AG04450 (cell line): ENCODE data around the gene ELFN1. TPM values are rescaled to one million over a fixed set of nuclear protein-coding genes. Genes with fewer than 3 reads are reported as not detected.

ENCODE experiments used
- CTCF ChIA-PET: fragments of 300-600, 350-600 bp; formaldehyde crosslinking; extraction: SDS; loops from one replicate; lab custom pipeline; 2022; ENCODE audit warnings: antibody characterized with exemption, inconsistent platforms; lab: Charles Lee
- POLR2A ChIA-PET: fragments of 350-600 bp; formaldehyde crosslinking; extraction: SDS; loops from one replicate; lab custom pipeline; 2021; ENCODE audit warnings: antibody characterized with exemption, inconsistent platforms; lab: Yijun Ruan, JAX
- DNase-seq: peaks from one replicate; pipeline ENCODE4 v3.0.0-alpha.2; 2011; ENCODE audit warnings: low read depth, low spot score
- H3K27ac ChIP-seq: one replicate; pipeline ENCODE4 v1.5.1; 2012; ENCODE audit warnings: low read depth, low read length, control low read depth
- H3K27me3 ChIP-seq: one replicate; pipeline ENCODE4 v1.6.0; 2012; ENCODE audit warnings: low read length; ENCODE audit not compliant: control insufficient read depth, insufficient read depth
- H3K4me3 ChIP-seq: 2 replicates; pipeline ENCODE4 v1.5.1; 2011; ENCODE audit warnings: mild to moderate bottlenecking, low read depth, low read length, control low read depth
- H3K9me3 ChIP-seq: 2 replicates; pipeline ENCODE4 v1.5.1; 2012; ENCODE audit warnings: low read length; ENCODE audit not compliant: control insufficient read depth, insufficient read depth
- polyA plus RNA-seq: library from polyadenylated mRNA; depleted of rRNA; stranded (reverse); fragments of >200 nt; gene quantifications from 2 replicates; pipeline ENCODE4 v1.2.3, GENCODE V29; 2011
- TF ChIP-seq, protein P1 (sequence below): IDR thresholded peaks from 2 replicates; pipeline ENCODE4 v1.5.1; 2011; ENCODE audit warnings: low read depth, low read length, control low read depth, inconsistent platforms

The ELFN1 gene
- polyA plus RNA-seq, 1 experiment, result 0.10 TPM

DNA sequence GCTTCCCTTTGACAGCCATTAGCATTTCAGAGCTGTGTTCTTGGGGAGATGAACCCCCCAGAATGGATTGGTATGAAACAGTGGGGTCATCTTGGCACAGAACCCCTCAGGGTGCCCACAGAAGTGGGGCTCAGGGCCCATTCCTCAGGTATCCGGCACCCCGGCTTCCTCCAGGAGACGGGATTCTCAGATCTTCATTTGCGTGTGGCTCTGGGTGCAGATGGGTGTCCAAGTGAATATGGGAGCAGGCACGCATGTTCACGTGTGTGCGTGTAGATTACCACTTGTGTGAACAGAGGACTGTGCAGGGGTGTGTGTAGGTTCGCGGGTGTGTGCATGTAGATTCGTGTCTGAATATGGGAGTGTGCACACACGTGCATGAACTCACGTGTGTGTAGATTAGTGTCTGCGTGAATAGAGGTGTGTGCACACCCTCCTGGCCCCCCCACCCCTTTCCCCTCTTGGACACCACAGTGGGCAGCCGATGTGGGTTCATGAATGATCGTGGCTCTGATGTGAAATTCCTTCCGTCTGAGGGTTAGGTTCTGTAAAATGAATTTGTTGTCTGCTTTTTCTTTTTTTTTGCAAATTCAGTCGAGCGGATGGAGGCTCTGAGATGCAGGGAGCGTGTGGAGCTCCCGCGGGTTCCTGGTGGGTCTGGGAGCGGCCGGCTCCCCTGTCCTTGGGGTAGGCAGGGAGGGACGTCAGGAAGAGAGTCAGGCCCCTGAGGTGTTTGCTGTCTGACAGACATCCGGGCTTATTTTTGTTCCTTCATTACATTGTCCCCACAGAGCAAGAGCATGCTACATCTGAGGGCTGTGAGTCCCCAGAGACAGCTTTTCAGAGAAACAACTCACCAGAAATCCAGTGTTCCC, 7.4 kb downstream of the ELFN1 start:
- Histone ChIP-seq H3K4me3 (no peak overlapping the region), H3K9me3 (no peaks in the 10 kb centered on the region), H3K27ac (no peak overlapping the region), H3K27me3 (peaks cover 27% of the 10 kb centered on the region)
- no peak for DNase-seq
- POLR2A ChIA-PET, result no interaction called here
- TF ChIP-seq, protein P1, sequence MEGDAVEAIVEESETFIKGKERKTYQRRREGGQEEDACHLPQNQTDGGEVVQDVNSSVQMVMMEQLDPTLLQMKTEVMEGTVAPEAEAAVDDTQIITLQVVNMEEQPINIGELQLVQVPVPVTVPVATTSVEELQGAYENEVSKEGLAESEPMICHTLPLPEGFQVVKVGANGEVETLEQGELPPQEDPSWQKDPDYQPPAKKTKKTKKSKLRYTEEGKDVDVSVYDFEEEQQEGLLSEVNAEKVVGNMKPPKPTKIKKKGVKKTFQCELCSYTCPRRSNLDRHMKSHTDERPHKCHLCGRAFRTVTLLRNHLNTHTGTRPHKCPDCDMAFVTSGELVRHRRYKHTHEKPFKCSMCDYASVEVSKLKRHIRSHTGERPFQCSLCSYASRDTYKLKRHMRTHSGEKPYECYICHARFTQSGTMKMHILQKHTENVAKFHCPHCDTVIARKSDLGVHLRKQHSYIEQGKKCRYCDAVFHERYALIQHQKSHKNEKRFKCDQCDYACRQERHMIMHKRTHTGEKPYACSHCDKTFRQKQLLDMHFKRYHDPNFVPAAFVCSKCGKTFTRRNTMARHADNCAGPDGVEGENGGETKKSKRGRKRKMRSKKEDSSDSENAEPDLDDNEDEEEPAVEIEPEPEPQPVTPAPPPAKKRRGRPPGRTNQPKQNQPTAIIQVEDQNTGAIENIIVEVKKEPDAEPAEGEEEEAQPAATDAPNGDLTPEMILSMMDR, result no peak
- CTCF ChIA-PET, result no interaction called here

DNA sequence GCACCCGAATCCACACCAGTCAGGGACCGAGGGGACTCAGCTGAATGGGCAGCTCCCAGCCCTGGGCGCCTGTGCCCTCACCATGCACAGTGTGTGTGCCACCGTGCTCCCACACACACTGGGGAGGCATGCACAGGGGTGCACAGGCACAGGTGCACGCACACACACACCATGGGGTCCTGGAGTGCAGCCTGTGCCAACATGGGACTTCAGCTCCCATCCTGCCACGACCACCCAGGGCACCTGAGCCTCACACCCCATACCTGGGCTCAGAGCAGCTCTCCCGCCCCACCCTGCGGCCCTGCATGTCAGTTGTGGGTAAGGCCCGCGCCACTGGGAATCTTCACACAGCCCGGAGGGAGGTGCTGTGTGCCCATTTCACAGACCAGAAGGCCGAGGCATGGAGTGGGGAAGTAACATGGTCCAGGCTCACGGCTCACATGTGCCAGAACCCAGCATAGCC, 8.0 kb downstream of the ELFN1 start:
- peaks cover 27% of the 10 kb centered on the region for H3K27me3 ChIP-seq
- H3K4me3 ChIP-seq, result no peak overlapping the region
- TF ChIP-seq, protein P1, result no peak
- no peak overlapping the region for H3K27ac ChIP-seq
- DNase-seq, result no peak
- POLR2A ChIA-PET, result no interaction called here
- CTCF ChIA-PET, result no interaction called here
- H3K9me3 ChIP-seq, result no peaks in the 10 kb centered on the region

DNA sequence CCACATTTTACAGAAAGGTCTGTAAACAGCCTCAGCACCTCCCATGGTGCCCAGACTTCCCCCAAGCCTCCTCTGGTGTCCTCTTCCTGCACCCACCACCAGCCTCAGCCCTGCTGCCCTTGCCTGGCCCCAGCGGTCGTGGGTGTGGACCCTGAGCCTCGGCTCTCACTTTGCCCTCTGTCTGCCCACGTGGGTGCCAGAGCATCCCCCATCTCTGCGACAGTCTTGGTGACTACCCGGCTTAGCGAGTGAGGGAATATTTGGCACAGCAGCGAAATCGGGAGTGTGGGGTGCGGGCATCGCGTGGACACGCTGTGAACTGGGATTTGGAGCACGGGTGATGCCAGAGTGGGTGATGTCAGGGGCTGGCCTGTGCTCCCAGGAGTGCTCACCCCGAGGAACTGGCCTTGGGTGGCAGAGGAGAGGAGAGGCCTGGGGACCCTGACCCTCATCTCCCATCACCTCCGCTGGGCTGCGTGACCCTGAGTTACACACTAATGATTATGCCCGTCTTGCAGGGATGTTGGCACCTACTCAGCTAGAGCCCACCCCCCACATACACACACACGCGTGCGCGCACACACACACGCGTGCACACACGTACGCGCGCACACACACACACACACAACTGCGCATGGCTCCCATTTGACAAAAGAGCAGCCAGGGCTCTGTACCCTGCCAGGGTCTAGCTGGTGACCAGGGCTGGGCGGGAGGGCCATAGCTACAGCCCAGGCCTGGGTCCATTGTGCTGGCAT, 8.7 kb downstream of the ELFN1 start:
- Histone ChIP-seq H3K4me3 (no peak overlapping the region), H3K27ac (no peak overlapping the region), H3K27me3 (peaks cover 27% of the 10 kb centered on the region), H3K9me3 (peaks cover 2% of the 10 kb centered on the region; the same call in 1 of the 2 replicates)
- CTCF ChIA-PET, result no interaction called here
- no peak for DNase-seq
- POLR2A ChIA-PET, result no interaction called here
- TF ChIP-seq, protein P1, result no peak

DNA sequence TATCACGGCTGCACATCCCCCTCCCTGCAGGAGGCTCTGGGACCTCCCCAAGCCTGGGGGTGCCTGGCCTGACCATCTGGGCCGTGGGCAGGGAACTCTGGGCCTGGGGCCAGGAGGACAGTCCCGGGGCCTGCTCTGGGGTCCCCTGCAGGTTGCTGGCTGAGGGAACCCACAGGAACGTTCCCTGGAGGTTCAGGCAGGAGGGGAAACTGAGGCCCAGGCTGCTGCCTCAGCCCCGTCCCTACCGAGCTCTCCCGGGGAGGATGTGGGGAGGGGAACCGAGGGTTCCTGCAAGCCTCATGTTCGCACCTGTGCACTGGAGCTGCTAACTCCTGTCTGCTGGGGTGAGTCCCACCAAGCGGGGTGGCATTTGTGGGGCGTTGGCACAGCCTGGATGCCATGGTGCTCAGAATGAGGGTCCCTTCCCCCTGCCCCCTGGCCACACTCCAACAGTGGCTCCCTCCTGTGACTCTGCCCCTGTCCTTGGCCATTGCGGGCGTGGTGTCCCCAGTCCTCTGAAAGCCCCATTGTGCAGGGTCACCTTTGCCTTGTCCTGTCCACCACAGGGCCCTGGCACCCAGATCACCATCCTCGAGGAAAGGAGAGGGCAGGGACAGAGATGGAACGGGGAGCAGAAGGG, 9.4 kb downstream of the ELFN1 start:
- TF ChIP-seq, protein P1, result no peak
- DNase-seq, result no peak
- Histone ChIP-seq H3K9me3 (peaks cover 4% of the 10 kb centered on the region; the same call in 1 of the 2 replicates), H3K4me3 (no peak overlapping the region), H3K27me3 (peaks cover 23% of the 10 kb centered on the region), H3K27ac (no peak overlapping the region)
- ChIA-PET POLR2A (no interaction called here), CTCF (no interaction called here)
